KG1 (cell line): ENCODE measurements around the gene TLX2.

Experiments used
- DNase-seq: peaks from one replicate; lab custom pipeline; 2025; lab: John Stamatoyannopoulos, UW

TLX2 gene

GRCh38 chr2:74511104-74511989 is 2.9 kb upstream of the TLX2 start:
- DNase-seq = no peak

DNA sequence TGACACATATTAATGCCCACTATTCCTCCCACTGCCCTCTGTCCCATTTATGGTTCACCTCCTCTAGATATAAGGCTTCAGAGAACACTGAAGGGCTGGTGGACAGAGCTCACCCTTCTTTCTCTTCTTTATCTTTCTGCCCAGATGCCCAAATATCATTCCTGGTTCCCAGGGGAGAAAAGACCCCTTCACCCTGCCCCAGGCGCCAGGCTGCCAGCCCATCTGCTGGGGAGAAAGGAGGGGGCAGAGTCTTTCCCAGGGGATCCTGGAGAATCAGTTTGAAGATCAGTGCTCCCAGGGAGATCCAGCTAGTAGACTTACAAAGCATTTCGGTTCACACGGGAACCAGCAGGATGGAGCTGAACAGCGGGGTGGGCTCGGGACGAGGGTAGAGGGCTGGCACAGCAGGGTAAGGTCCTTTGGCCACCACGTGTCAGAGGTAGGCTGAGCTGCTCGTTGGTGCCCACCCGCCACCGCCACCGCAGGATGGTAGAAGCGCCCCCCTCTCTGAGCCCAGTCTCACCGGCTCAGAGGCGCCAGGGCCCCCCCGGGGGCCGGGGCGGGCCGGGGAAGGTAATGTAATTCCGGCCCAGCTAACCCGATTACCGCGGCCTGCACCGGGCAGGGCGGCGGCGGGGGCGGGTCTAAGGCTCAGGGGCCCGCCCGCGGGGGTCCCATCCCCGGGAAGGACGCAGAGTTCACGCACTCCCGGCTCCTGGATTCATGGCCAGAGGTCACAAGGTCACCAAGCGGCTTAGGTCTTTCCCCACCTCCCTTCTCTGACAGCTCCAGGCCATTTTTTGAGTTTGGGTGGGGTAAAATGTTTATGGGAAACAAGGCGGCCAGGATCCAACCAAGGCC is 1.3 kb upstream of the TLX2 start:
- DNase-seq = no peak

DNA sequence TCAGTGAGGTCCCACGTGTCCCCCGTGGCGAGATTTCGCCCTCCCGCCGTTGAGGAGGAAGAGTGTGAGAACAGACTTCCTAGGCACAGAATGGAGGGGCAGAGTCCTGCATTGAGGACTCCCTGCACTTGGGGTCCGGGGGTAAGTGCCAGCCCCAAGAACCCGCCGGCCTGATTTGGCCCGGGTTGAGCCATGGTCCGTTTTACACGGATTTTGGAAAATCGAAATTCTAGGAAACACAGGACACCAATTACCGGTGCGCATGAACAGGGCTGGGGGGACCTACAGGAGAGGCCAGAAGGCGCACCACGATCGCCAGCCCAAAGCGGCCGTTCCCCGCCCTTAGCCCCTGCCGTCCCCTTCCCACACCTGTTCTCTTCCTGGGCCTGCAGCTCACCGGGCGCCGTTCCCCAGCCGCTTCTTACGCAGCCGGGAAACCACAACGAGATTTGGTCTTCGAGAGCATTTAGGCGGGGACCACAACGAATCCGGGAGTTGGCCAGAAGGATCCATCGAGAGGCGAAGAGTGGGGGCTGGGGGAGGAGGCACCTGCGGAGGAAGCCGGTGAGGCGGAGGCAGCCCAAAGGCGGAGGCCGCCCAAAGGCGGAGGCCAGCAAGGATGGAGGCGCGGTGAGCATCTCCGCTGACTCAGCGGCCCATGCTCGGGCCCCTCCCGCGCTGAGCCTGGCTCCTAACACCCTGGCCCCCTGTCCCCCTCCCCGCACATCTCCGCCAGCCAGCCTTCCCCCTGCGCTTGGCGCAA is 464 bp upstream of the TLX2 start:
- DNase-seq = no peak

- DNase-seq = no peak
Observed at GRCh38 chr2:74515271-74515980, 1.2 kb downstream of the TLX2 start.

- no peak for DNase-seq
Observed at GRCh38 chr2:74515981-74516633, 1.9 kb downstream of the TLX2 start.

DNA sequence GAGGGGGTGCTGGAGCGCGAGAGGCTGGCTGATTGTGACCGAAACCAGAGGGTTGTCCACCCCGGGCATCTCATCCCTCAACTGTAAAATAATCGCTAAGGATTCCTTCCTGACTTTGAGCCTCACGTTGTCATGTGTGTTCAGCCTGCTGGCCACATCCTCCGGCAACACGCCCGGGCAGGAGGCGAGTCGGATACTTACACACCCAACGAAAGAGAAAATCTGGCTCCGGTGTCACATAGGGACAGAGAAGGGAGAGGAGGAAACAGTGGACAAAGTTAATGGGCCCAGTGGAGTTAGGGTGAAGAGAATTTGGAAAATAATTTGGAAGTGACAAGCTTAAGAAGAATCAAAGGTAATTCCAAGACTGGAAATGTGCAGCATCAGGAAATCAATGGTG is 2.4 kb downstream of the TLX2 start:
- no peak for DNase-seq

GRCh38 chr2:74522516-74522915 is 8.3 kb downstream of the TLX2 start:
- DNase-seq = no peak

GRCh38 chr2:74524005-74524404 is 9.8 kb downstream of the TLX2 start:
- no peak for DNase-seq

DNA sequence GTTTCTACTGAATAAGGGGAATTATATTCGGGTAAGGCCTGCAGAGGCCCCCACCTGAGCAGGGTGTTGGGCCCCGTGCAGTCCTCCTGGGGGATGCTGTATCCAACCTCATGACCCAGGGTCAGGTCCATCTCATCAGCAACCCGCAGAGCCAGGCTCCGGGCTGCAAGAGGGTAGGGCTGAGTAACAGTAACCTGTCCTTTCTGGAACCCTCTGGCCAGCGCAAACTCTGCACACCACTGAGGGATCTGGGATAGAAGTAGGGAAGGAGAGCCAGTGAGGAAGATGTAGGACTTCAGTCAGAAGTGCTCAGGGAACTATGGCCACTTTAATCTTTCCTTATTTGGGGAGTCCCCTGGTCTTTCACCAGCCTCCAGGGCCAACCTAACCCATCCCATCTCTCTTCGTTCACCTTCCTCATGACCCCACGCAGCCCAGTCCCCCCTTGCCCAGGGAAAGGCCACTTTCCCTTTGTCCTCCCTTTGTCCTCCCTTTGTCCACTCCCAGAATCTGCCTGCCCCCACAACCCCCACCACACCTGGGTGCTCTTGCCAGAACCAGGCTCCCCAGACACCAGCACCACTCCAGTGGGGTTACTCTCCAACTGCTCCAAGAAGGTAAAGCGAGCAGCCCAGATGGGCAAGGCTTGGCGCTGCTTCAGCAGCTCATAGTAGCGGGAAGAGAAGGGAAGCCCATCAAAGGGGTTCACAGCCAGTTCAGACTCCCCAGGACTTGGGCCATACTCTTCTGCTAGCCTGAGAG is 10.9 kb downstream of the TLX2 start:
- no peak for DNase-seq

- no peak for DNase-seq
Observed at GRCh38 chr2:74525717-74526648, 11.7 kb downstream of the TLX2 start, which contains the start of gene DQX1. DQX1 (minus strand) TSS chr2:74526231; CDS start chr2:74525729, 502 bp downstream.

- DNase-seq = no peak
Observed at GRCh38 chr2:74526649-74527230, 12.5 kb downstream of the TLX2 start.

DNA sequence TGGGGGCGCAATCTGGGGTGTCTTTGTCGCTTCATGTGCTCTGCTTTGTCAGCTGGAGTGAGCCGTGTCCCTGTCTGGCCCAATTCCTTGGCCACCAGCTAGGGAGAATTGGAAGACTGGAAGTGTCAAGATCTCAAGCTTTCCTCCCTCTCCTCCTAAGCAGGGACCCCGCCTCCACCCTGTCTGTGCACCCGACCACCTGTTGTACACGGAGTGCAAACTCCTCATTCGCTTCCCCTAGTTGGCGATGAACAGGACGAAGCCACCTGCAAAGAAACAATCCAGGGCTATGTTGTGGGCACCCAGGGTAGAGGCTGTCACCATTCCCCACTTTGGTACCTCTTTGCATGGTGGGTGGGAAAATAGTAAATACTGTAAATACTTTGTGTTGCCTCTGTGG is 13.5 kb downstream of the TLX2 start:
- DNase-seq = no peak

- DNase-seq = no peak
Observed at GRCh38 chr2:74528600-74529356, 14.5 kb downstream of the TLX2 start.

DNA sequence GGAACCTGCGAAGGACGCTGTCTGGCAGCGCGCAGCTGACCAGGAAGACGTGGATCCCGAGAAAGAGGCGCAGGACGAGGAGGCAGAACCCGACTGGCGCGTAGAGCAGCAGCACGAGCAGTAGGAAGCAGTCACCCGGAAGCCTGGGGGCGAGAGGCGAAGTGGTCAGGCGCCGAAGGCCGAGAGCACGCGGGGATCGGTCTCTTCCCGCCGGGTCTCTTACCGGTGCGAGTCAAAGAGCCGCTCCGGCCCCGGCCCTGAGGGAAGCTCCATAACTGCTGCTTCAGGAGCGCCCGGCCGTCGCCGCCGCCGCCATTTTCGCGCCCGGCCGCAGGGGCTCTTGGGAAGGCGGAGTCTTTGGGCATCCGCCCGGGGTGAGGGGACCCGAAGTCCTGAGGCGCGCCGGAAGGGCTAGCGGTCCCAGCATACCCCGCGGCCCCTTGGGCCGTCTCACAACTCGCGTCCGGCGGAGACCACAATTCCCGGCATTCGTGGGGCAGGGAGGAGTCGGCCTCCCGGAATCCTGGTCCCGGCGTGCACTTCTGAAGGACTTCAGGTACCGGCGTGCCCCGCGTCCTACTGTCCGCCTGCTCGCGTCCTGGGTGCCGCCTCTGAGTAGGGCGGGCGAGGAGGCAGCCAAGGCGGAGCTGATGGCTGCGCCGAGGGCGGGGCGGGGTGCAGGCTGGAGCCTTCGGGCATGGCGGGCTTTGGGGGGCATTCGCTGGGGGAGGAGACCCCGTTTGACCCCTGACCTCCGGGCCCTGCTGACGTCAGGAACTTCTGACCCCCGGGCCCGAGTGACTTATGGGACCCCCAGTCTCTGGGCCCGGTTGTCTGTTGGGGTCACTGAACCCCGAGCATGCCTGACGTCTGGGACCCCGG is 15.3 kb downstream of the TLX2 start, which contains the start of the genes AUP1 and HTRA2:
Gene AUP1, minus strand, starts transcription at position 350 of the 882 bp plus-strand sequence. Its CDS starts 77 bp downstream, at position 273.
Gene HTRA2, plus strand, starts transcription at position 577 of the 882 bp plus-strand sequence. Its CDS starts 74 bp downstream, at position 651.
- peak; percentile 94 for DNase-seq

DNA sequence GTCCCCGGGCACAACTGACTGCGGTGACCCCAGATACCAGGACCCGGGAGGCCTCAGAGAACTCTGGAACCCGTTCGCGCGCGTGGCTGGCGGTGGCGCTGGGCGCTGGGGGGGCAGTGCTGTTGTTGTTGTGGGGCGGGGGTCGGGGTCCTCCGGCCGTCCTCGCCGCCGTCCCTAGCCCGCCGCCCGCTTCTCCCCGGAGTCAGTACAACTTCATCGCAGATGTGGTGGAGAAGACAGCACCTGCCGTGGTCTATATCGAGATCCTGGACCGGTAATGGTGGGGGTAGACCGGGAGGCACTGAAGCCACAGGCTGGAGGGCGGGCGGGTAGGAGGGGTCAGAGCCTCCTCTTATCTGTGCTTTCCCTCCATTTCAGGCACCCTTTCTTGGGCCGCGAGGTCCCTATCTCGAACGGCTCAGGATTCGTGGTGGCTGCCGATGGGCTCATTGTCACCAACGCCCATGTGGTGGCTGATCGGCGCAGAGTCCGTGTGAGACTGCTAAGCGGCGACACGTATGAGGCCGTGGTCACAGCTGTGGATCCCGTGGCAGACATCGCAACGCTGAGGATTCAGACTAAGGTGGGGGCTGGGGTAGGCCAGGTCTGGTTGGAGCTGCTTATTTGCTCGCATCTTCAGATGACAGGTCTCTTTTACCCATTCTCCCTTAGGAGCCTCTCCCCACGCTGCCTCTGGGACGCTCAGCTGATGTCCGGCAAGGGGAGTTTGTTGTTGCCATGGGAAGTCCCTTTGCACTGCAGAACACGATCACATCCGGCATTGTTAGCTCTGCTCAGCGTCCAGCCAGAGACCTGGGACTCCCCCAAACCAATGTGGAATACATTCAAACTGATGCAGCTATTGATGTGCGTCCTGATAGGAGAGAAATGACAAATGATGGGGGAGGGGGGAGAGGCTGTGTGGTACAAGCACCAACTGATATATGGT is 16.3 kb downstream of the TLX2 start:
- no peak for DNase-seq
